Measurements from ENCODE around the gene USPL1.
A peak's percentile ranks its signal among the peaks of the same experiment; 100 is the strongest.

Gene USPL1

GRCh38 chr13:30696278-30697176, 78.8 kb downstream of the USPL1 start:
- TF ChIP-seq, protein P1, sequence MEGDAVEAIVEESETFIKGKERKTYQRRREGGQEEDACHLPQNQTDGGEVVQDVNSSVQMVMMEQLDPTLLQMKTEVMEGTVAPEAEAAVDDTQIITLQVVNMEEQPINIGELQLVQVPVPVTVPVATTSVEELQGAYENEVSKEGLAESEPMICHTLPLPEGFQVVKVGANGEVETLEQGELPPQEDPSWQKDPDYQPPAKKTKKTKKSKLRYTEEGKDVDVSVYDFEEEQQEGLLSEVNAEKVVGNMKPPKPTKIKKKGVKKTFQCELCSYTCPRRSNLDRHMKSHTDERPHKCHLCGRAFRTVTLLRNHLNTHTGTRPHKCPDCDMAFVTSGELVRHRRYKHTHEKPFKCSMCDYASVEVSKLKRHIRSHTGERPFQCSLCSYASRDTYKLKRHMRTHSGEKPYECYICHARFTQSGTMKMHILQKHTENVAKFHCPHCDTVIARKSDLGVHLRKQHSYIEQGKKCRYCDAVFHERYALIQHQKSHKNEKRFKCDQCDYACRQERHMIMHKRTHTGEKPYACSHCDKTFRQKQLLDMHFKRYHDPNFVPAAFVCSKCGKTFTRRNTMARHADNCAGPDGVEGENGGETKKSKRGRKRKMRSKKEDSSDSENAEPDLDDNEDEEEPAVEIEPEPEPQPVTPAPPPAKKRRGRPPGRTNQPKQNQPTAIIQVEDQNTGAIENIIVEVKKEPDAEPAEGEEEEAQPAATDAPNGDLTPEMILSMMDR (IDR thresholded peaks at IDR 0.05; ENCODE audit: low read depth, low read length), result no peak
- TF ChIP-seq MYC (IDR thresholded peaks at IDR 0.05; ENCODE audit: low read depth, low read length), result no peak
- TF ChIP-seq POLR2A (IDR thresholded peaks at IDR 0.05; ENCODE audit: extremely low read depth, insufficient read length), result no peak
- TF ChIP-seq, protein P2, sequence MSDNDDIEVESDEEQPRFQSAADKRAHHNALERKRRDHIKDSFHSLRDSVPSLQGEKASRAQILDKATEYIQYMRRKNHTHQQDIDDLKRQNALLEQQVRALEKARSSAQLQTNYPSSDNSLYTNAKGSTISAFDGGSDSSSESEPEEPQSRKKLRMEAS (IDR thresholded peaks at IDR 0.05; ENCODE audit: low read depth, low read length), result no peak
- DNase-seq (ENCODE audit: low read depth), result peak; percentile 85
- H3K4me3 ChIP-seq (ENCODE audit: low read depth, low read length), result peak overlapping the region; percentile 35

GRCh38 chr13:30697177-30697953, 79.6 kb downstream of the USPL1 start:
- TF ChIP-seq POLR2A (IDR thresholded peaks at IDR 0.05; ENCODE audit: extremely low read depth, insufficient read length) (no peak), MYC (IDR thresholded peaks at IDR 0.05; ENCODE audit: low read depth, low read length) (no peak)
- TF ChIP-seq, protein P2 (IDR thresholded peaks at IDR 0.05; ENCODE audit: low read depth, low read length), result no peak
- TF ChIP-seq, protein P1 (IDR thresholded peaks at IDR 0.05; ENCODE audit: low read depth, low read length), result no peak
- no peak overlapping the region for H3K4me3 ChIP-seq (ENCODE audit: low read depth, low read length)
- no peak for DNase-seq (ENCODE audit: low read depth)

DNA sequence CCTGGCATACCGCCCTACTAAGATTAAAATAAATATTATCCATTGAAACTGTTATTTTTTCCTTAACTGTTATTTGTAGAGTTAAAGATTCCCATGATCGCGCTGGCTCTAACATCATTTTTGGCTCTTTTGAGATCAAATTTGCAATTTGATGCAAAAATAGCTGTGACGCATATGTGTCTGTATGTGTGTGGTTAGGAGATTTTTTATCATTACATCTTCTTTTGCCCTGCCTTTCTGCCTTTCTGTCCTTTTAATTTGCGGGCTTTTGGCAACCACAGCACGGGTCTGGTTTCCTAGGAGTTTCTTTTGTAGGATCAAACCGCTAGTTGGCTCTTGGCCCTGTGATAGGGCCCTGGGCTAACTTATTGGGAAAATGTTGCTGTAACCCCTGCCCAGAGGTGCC, 80.3 kb downstream of the USPL1 start:
- no peak for TF ChIP-seq POLR2A (IDR thresholded peaks at IDR 0.05; ENCODE audit: extremely low read depth, insufficient read length)
- no peak for TF ChIP-seq MYC (IDR thresholded peaks at IDR 0.05; ENCODE audit: low read depth, low read length)
- TF ChIP-seq, protein P1 (IDR thresholded peaks at IDR 0.05; ENCODE audit: low read depth, low read length), result no peak
- TF ChIP-seq, protein P2 (IDR thresholded peaks at IDR 0.05; ENCODE audit: low read depth, low read length), result no peak
- no peak overlapping the region for H3K4me3 ChIP-seq (ENCODE audit: low read depth, low read length)
- no peak for DNase-seq (ENCODE audit: low read depth)

DNA sequence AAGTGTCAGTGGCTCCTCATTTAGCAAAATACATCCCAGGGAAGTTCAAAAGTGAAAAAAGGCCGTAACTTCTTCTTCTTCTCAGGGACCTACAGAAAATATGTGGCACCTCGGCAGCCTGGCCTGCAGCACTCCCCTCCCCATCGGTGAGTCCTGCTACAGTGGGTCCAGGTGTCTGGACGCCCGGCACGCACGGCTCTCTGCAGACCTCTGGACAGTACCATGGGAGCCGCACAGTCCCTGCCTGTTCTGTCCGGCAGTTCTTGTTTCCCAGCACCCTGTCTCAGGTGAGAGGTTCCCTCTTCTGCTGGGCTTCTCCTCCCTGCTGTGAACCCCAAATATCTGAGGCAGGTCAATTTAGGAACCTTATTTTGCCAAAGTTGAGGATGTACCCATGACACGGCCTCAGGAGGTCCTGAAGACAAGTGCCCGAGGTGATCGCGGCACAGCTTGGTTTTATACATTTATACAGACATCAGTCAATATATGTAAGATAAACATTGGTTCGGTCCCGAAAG, 80.8 kb downstream of the USPL1 start:
- TF ChIP-seq POLR2A (IDR thresholded peaks at IDR 0.05; ENCODE audit: extremely low read depth, insufficient read length) (no peak), MYC (IDR thresholded peaks at IDR 0.05; ENCODE audit: low read depth, low read length) (no peak)
- TF ChIP-seq, protein P1 (IDR thresholded peaks at IDR 0.05; ENCODE audit: low read depth, low read length), result no peak
- TF ChIP-seq, protein P2 (IDR thresholded peaks at IDR 0.05; ENCODE audit: low read depth, low read length), result no peak
- no peak overlapping the region for H3K4me3 ChIP-seq (ENCODE audit: low read depth, low read length)

GRCh38 chr13:30700364-30700763, 82.6 kb downstream of the USPL1 start:
- TF ChIP-seq, protein P2 (IDR thresholded peaks at IDR 0.05; ENCODE audit: low read depth, low read length), result no peak
- TF ChIP-seq, protein P1 (IDR thresholded peaks at IDR 0.05; ENCODE audit: low read depth, low read length), result no peak
- TF ChIP-seq POLR2A (IDR thresholded peaks at IDR 0.05; ENCODE audit: extremely low read depth, insufficient read length) (no peak), MYC (IDR thresholded peaks at IDR 0.05; ENCODE audit: low read depth, low read length) (no peak)
- DNase-seq (ENCODE audit: low read depth), result no peak

More for the DNA sequence above, 80.8 kb downstream of the USPL1 start:
- no peak for DNase-seq (ENCODE audit: low read depth)

More at GRCh38 chr13:30700364-30700763, 82.6 kb downstream of the USPL1 start:
- H3K4me3 ChIP-seq (ENCODE audit: low read depth, low read length), result no peak overlapping the region
